HG02852 (cell line): Measurements from ENCODE around the gene OSTM1.

Source experiments
- ATAC-seq: cut with Tn5 transposase; IDR thresholded peaks from one replicate; pipeline ENCODE4 v1.9.1; 2021; ENCODE audit warnings: mild to moderate bottlenecking, moderate library complexity; ENCODE audit not compliant: unreplicated experiment

The OSTM1 gene

GRCh38 chr6:108074359-108075144 lies at the start of gene OSTM1:
Gene OSTM1 (minus strand): TSS chr6:108074741. CDS start chr6:108074651, 90 bp downstream.
- peak; percentile 95 for ATAC-seq

- no peak for ATAC-seq
Observed at GRCh38 chr6:108123946-108124345, 49.4 kb upstream of the OSTM1 start.

GRCh38 chr6:108123481-108123929 lies 49.0 kb upstream of the OSTM1 start:
- no peak for ATAC-seq

GRCh38 chr6:108121612-108122011 lies 47.1 kb upstream of the OSTM1 start:
- ATAC-seq, result no peak

GRCh38 chr6:108120311-108120710 lies 45.8 kb upstream of the OSTM1 start:
- ATAC-seq, result no peak

GRCh38 chr6:108119769-108120141 lies 45.2 kb upstream of the OSTM1 start:
- ATAC-seq, result no peak

- ATAC-seq, result no peak
Observed at GRCh38 chr6:108118810-108119768, 44.5 kb upstream of the OSTM1 start.

GRCh38 chr6:108118359-108118724 lies 43.8 kb upstream of the OSTM1 start:
- ATAC-seq, result no peak

GRCh38 chr6:108117427-108118358 lies 43.2 kb upstream of the OSTM1 start:
- ATAC-seq, result no peak

- no peak for ATAC-seq
Observed at GRCh38 chr6:108116546-108117426, 42.2 kb upstream of the OSTM1 start.

GRCh38 chr6:108115598-108116058 lies 41.1 kb upstream of the OSTM1 start:
- no peak for ATAC-seq

- no peak for ATAC-seq
Observed at GRCh38 chr6:108114841-108115597, 40.5 kb upstream of the OSTM1 start.

GRCh38 chr6:108113557-108114519 lies 39.3 kb upstream of the OSTM1 start:
- no peak for ATAC-seq

- ATAC-seq, result no peak
Observed at GRCh38 chr6:108108374-108108773, 33.8 kb upstream of the OSTM1 start.

- no peak for ATAC-seq
Observed at GRCh38 chr6:108107102-108107501, 32.6 kb upstream of the OSTM1 start.

- ATAC-seq, result no peak
Observed at GRCh38 chr6:108106694-108107093, 32.2 kb upstream of the OSTM1 start.

GRCh38 chr6:108106261-108106660 lies 31.7 kb upstream of the OSTM1 start:
- no peak for ATAC-seq

GRCh38 chr6:108105571-108105970 lies 31.0 kb upstream of the OSTM1 start:
- no peak for ATAC-seq
